ENCODE results near the gene CPE. TPM values are rescaled to one million over a fixed set of nuclear protein-coding genes. Genes with fewer than 3 reads are reported as not detected.
"Not testable (repeated sequence)": the region's sequence is repeated elsewhere in the genome, so short reads cannot be mapped to it uniquely, and the experiment has no call there.

The CPE gene
- total RNA-seq, 4 donors from 2014 or later: 82.8 to 136 (median 113) TPM

DNA sequence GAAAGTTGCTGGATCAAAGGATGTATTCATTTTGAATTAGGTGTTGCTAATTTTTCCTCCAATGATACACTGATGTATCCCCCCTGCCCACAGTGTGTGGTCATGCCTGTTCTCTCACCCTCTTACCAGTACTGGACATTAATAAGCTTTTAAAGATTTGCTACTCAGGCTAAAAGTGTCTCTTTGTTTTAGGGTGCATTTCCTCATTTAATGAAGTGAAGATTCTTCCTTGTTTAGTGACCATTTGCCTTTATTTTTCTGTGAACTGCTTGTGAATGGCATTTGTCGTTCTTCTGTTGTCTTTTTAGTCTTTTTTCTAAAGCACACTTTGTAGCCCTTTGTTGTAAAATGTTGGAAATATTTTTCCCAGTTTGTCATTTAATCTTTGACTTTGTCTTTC lies 46.3 kb upstream of the CPE start:
- WGBS, 2 donors: 14 to 16% methylated on average over 1 of the region's 1 CpG
- Histone ChIP-seq H3K36me3 (peaks cover 0 to 5% (median 0%) of the 10 kb centered on the region in 3 donors), H3K27me3 (no peaks in the 10 kb centered on the region), H3K27ac (no peak overlapping the region), H3K4me3 (no peak overlapping the region), H3K4me1 (peaks cover 0 to 55% (median 9%) of the 10 kb centered on the region in 4 donors), H3K9me3 (no peaks in the 10 kb centered on the region)
- TF ChIP-seq POLR2A (IDR thresholded peaks at IDR 0.05): no peak
- no peak for TF ChIP-seq EP300 (IDR thresholded peaks at IDR 0.05)
- no peak for TF ChIP-seq CTCF (IDR thresholded peaks at IDR 0.05)
- no peak for DNase-seq (ENCODE audit: low spot score in 2 of 2)

DNA sequence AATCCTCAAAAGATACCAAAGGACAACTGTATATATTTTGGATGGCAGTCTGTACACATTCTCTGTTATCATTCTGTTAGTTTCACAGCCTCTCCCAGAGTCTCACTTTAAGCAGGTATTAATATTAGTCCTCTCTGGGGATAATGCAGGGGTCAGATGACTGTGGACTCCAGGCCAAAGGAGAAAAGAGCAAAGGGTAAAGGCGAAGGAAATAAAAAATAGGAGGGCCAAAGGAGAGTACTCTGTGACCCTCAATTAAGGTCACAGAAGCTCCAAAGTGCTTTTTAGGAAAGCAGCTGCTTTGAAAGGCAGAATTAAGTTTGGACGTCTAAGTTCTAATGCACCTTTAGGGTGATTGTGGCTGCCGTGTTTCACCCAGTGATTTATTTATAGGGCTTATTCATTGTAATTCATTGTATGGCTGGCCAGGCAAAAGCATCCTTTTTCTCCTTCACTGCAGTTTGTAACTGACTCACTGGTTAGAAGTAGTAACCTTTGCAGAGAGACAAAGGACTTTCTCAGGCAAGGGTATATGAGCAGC lies 43.6 kb upstream of the CPE start:
- WGBS, 2 donors: 52 to 57% methylated on average over 3 of the region's 3 CpGs
- Histone ChIP-seq H3K9me3 (no peaks in the 10 kb centered on the region), H3K4me1 (peaks cover 0 to 36% (median 2%) of the 10 kb centered on the region in 4 donors), H3K27me3 (no peaks in the 10 kb centered on the region), H3K27ac (no peak overlapping the region), H3K36me3 (peaks cover 0 to 21% (median 0%) of the 10 kb centered on the region in 3 donors), H3K4me3 (no peak overlapping the region)
- TF ChIP-seq CTCF (IDR thresholded peaks at IDR 0.05): no peak
- no peak for TF ChIP-seq POLR2A (IDR thresholded peaks at IDR 0.05)
- TF ChIP-seq EP300 (IDR thresholded peaks at IDR 0.05): no peak
- no peak for DNase-seq (ENCODE audit: low spot score in 2 of 2)

DNA sequence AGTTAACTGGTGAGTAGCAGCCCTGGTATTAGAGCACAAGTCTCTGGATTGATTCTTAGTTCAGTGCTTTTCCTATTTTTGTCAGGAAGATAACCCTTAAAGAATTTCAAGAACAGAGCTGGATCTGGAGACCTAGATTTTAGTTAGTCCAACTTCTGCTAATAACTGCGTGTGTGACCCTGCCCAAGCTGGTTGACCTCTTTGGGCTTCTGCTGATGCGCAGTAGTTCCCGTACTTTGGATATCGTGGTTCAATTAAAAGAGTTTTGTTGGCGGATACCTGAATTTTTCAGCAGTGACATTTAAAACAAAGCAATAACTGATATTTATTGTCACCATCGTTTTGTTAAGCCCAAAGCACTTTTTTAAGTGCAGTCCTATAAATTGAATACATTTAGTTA lies 42.1 kb upstream of the CPE start:
- H3K9me3 ChIP-seq: no peaks in the 10 kb centered on the region
- peaks cover 0 to 28% (median 0%) of the 10 kb centered on the region in 4 donors for H3K4me1 ChIP-seq
- 64 to 81% methylated on average over 6 of the region's 6 CpGs for WGBS, 2 donors
- no peak for TF ChIP-seq CTCF (IDR thresholded peaks at IDR 0.05)
- no peak for DNase-seq (ENCODE audit: low spot score in 2 of 2)
- peaks cover 0 to 30% (median 0%) of the 10 kb centered on the region in 3 donors for H3K36me3 ChIP-seq
- no peaks in the 10 kb centered on the region for H3K27me3 ChIP-seq
- peak overlapping the region in 1 of 4 donors; percentile 18 for H3K27ac ChIP-seq
- H3K4me3 ChIP-seq: no peak overlapping the region

- not testable (repeated sequence) for H3K4me1 ChIP-seq; H3K27ac ChIP-seq; H3K27me3 ChIP-seq; DNase-seq (ENCODE audit: low spot score in 2 of 2); H3K9me3 ChIP-seq; H3K4me3 ChIP-seq
- 97% methylated on average over 5 of the region's 5 CpGs for WGBS, 2 donors
- peaks cover 0 to 39% (median 0%) of the 10 kb centered on the region in 3 donors for H3K36me3 ChIP-seq
Observed at GRCh38 chr4:165342340-165342739, 36.5 kb upstream of the CPE start.

GRCh38 chr4:165343353-165344191 lies 35.2 kb upstream of the CPE start:
- no peaks in the 10 kb centered on the region for H3K4me1 ChIP-seq
- 74 to 79% methylated on average over 13 of the region's 13 CpGs for WGBS, 2 donors
- TF ChIP-seq POLR2A (IDR thresholded peaks at IDR 0.05) (no peak), EP300 (IDR thresholded peaks at IDR 0.05) (no peak), CTCF (IDR thresholded peaks at IDR 0.05) (no peak)
- no peaks in the 10 kb centered on the region for H3K27me3 ChIP-seq
- H3K36me3 ChIP-seq: peaks cover 0 to 39% (median 0%) of the 10 kb centered on the region in 3 donors
- DNase-seq (ENCODE audit: low spot score in 2 of 2): no peak
- no peak overlapping the region for H3K27ac ChIP-seq
- H3K4me3 ChIP-seq: no peak overlapping the region
- H3K9me3 ChIP-seq: no peaks in the 10 kb centered on the region

Measured in tibial nerve (tissue), 4 donors.